ENCODE data around the gene GUCY1B1.

GRCh38 chr4:155738548-155738947, 20.3 kb upstream of the GUCY1B1 start:
- no peak for TF ChIP-seq POLR2AphosphoS5 (IDR thresholded peaks at IDR 0.05)
- TF ChIP-seq POLR2A (IDR thresholded peaks at IDR 0.05): no peak

Data from spleen (tissue), 3 donors.